HG03354 (cell line): Measurements from ENCODE around the gene CCIN.
"Not testable (repeated sequence)": the region's sequence is repeated elsewhere in the genome, so short reads cannot be mapped to it uniquely, and the experiment has no call there.

Source experiments
- ATAC-seq: cut with Tn5 transposase; IDR thresholded peaks from one replicate; pipeline ENCODE4 v1.9.1; 2021; ENCODE audit warnings: mild to moderate bottlenecking; ENCODE audit not compliant: unreplicated experiment, poor library complexity, severe bottlenecking

Gene CCIN

DNA sequence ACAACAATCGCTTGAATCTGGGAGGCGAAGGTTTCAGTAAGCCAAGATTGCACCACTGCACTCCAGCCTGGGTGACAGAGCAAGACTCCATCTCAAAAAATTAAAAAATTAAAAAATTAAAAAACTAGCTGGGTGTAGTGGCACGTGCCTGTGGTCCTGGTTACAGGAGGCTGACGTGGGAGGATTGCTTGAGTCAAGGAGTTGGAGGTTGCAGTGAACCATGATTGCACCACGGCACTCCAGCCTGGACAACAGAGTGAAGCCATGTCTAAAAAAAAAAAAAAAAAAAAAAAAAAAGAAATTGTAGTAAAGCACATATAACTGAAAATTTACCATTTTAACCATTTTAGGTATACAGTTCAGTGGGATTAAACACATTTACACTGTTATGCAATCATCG lies 13.1 kb upstream of the CCIN start:
- no peak for ATAC-seq

DNA sequence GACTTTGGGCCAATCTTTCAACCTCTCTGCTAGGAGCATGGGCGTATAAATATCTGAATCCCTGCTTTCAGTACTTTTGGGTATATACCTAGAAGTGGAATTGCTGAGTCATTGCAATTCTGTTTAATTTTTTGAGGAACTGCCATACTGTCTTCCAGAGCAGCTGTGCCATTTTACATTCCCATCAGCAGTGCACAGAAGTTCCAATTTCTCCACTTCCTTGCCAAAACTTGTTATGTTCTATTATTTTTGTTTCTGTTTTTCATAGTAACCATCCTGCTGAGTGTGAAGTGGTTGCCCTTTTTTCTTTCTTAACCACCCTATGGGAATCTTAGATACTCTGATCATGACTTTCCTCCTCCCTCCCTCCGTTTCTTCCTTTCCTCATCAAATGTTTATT lies 11.1 kb upstream of the CCIN start:
- no peak for ATAC-seq

DNA sequence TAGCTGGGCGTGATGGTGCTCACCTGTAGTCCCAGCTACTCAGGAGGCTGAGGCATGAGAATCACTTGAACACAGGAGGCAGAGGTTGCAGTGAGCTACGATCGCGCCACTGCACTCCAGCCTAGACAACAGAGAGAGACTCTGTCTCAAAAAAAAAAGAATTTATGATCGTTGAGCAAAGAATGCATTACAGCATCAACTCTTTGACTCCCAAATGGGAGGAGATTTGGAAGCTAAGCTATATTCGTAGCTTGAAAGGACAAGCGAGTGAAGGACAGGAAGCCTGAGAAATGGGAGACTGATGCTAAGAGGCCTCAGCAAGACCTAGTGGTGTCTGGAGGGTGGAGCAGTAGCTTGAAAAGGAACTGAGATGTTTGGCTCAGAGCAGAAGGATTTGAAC lies 10.3 kb upstream of the CCIN start:
- no peak for ATAC-seq

DNA sequence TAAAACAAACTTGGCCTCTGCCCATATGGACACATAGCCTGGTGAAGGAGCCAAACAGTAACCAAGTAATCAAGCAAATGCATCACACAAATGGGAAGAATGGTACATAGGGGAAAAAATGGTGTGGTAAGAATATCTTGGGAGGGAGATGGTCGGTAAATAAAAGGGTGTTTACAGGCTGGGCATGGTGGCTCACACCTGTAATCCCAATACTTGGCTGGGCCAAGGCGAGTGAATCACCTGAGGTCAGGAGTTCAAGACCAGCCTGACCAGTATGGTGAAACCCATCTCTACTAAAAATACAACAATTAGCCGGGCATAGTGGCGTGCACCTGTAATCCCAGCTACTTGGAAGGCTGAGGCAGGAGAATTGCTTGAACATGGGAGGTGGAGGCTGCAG lies 9.7 kb upstream of the CCIN start:
- not testable (repeated sequence) for ATAC-seq

DNA sequence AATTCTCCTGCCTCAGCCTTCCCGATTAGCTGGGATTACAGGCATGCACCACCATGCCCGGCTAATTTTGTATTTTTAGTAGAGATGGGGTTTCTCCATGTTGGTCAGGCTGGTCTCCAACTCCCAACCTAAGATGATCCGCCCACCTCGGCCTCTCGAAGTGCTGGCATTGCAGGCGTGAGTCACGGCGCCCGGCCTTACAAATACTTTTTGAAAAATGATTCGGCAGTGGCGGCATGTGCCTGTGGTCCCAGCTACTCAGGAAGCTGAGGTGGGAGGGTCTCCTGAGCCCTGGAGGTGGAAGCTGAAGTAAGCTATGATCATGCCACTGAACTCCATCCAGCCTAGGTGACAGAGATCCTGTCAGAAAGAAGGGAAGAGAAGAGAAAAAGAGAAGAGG lies 9.1 kb upstream of the CCIN start:
- ATAC-seq = not testable (repeated sequence)

DNA sequence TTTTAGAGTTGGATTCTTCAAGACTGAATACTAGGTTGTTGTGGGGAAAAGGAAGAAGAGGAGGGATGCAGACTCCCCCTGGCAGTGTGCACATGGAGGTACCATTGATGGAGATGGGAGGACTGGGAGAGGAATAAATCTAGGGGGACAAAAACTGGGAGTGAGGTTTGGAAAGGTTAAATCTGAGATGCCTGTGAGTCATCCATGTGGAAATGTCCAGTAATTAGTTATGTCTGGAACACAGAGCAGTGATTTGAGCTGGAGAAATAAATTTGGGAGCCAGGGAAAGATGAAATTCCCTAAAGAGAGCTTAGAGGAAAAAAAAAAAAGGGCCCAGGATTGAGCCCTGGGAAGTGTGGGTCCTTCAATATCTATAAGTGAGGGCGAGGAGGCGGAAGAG lies 8.0 kb upstream of the CCIN start:
- ATAC-seq = no peak

DNA sequence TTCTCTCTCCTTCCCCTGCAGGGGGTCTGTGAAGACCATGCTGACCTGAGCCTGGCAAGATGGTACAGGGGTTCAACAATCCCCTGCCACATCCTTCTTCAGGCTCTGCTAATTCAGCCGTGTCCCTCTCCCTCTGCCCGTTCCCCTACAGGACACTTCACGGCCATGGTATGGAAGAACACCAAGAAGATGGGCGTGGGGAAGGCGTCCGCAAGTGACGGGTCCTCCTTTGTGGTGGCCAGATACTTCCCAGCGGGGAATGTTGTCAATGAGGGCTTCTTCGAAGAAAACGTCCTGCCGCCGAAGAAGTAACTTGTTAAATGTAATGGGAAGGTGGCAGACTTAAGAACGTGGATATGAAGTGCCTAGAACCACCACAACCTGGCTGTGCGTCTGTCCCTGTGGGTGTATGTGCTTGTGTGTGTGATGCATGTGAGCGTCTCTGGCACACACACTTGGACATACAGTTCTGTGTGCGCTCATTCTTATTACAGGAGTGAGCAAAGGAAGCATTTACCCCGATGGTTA lies 6.9 kb upstream of the CCIN start:
- no peak for ATAC-seq

DNA sequence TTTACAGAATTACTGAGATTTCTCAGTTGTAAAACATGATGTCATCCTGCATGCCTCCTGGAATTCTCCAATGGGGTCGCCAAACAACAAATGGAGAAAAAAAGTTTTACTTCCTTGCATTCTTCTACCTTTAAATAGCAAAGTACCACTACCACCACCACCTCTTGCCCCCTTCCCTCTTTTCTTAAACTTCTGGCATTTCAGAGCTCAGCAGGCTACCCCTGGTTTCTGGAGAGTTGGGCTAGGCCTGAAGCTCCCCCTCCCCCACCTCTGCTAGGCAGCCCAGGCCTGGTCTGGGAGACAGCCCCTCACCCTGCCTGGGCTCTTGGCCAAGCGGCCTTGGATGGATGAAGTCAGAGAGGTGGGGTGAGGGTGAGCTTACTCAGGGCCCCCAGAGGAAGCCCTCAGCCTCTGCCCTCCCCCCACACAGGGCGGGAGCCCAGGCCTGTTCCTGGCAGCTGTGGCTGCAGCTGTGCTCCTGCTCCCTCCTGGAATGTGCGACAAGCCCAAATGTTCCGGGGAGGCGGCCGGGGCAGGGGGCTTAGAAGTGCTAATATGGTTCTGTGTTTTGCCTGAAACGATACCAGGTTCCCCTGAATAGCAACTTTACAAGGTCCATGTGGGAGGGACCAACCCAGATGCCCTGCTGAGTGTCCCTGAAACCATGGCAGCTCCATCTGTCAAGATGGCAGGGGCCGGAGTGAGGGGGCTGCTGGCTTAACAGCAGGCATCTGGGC lies 6.0 kb upstream of the CCIN start:
- no peak for ATAC-seq

DNA sequence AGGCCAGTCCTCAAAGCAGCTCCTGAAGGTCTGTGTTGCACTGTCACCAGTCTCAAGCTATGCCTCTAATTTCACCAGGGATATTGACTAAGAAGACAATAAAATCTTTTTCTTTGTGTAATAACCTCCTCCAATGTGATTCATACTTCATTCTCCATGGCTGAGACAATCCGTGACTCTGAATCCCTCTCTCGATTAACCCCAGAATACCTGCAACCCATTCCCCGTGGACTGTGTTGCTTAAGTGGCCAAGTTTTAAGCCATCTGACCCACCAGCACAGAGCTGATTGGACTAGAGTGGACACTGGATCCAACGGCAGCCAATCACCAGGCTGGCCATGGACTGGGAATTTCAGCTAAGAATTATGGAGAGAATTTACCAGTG lies 5.4 kb upstream of the CCIN start:
- ATAC-seq = no peak

DNA sequence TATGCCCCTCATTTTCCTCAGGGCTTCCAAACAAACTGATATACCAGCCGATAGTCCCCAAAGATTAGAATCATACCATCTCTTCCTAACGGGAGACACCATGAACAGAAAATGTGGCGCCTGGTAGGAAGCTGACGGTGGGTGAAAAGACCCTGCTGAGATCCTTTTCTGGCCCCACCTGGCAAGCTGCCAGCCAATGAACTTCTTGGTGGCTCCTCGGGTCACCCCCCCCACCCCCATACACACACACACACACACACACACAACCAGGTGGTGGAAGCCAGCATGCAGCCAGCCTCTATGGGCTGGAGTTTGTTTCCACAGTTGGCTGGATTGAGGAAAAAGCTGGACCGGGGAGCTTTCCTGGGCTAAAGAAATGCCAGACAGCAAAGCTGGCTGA lies 4.8 kb upstream of the CCIN start:
- no peak for ATAC-seq

DNA sequence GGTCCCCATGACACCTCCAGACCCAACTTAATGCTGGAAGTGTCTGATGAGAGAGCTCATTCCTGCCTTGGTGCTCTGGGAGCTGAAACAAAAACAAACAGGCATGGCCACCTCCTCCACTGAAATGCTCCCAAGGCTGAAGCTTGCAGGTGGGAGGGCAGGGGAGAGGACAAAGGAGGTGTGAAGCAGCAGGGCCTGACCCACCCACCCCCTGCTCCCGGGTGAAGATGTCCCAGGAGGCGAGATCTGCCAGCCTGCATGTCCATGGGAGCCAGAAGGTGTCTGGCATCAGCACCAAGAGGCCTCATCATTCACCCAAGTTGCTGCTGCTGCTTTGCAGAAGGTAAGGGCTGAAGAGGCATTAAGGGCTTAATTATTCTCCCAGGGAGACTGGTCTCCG lies 4.2 kb upstream of the CCIN start:
- ATAC-seq = no peak

DNA sequence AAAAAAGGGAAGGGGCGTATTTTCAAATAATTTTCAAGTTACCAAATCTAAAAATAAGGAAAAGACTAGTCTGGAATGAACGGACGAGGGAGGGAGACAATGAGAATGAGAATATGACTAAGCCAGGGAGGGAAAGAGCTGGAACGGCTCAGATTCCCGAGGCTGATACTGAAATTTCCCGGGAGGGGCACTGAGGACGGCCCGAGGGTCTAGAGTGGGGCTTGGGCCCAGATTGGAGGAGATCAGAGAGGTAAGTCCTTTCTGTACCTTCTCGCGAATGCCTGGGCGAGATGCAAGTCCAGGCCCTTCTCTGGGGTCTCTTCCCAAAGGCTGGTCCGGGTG lies 3.4 kb upstream of the CCIN start:
- peak; percentile 10 for ATAC-seq

DNA sequence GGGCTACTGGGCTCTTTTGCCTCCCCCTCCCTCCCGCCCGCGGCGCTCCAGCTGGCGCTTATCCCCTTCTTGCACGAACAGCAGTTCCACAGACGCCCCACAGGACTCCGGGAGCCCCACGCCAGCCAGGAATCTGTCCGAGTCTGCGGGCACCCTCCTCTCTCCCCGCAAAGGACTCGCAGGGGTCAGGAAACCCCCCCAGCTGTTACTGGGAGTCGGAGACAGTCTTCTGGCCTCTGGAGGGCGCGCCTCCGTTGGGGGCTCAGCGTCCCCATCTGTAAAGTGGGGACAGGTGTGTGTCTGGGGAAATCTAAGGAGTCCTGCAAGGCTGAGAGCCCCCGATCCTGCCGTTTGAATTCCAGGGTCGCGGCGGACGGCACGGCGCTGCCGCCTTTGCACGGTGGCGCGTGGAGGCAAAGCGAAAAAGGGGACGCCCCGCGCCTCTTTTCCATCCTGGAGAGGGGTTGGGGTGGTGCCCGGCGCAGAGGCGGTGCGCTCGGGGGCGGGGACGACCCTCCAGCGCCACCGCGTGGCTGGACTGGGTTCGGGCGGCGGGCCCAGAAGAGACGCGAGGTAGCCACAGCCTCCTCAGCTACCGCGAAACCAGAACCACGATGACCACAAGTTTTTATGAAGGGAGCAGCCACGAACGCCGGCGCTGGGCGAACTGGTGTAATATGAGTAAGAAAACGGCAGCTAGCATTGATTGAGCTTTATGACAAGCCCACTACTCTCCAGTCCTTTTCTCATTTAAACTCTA lies 2.8 kb upstream of the CCIN start:
- peak; percentile 94 for ATAC-seq

DNA sequence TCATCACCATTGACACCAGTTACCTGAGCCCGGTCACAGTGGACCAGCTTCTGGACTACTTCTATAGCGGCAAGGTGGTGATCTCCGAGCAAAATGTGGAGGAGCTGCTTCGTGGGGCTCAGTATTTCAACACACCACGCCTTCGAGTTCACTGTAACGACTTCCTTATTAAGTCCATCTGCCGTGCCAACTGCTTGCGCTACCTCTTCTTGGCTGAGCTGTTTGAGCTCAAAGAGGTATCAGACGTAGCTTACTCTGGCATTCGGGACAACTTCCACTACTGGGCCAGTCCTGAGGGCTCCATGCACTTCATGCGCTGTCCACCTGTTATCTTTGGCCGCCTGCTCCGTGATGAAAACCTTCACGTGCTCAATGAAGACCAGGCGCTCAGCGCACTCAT lies 520 bp downstream of the CCIN start:
- no peak for ATAC-seq

DNA sequence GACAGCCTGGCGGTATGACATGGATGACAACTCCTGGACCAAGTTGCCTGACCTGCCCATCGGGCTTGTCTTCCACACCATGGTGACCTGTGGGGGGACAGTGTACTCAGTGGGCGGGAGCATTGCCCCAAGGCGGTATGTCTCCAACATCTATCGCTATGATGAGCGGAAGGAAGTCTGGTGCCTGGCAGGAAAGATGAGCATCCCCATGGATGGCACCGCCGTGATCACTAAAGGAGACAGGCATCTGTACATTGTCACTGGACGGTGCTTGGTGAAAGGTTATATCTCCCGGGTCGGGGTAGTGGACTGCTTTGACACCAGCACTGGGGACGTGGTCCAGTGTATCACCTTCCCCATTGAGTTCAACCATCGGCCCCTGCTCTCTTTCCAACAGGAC lies 1.3 kb downstream of the CCIN start:
- no peak for ATAC-seq

DNA sequence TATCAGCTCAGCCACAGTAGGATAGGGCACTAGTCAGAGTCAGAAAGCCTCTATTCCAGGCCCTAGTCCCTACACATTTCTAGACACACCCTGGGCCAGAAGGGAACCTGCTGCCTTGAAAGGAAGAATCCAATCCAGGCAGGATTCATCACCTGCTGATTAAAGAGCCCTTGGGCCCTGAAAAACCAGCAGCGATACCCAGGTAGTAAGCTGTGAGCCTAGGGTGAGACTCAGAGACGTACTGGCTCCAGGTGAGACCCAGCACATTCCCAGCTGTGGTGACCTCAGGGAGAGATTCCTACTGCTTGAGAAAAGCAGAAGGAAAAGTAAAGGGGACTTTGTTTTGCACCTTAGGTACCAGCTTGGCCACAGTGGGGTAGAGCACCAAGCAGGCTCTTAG lies 4.7 kb downstream of the CCIN start:
- no peak for ATAC-seq

DNA sequence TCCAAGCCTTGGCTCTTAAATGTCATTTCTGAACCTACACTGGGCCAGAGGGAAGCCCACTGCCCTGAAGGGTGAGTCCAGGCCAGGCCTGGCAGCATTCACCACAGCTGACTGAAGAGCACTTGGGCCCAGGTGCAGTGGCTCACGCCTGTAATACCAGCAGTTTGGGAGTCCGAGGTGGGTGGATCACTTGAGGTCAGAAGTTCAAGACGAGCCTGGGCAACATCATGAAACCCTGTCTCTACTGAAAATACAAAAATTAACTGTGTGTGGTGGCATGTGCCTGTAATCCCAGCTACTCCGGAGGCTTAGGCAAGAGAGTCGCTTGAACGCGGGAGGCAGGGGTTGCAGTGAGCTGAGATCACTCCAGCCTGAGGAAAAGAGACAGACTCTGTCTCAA lies 5.1 kb downstream of the CCIN start:
- ATAC-seq = no peak

DNA sequence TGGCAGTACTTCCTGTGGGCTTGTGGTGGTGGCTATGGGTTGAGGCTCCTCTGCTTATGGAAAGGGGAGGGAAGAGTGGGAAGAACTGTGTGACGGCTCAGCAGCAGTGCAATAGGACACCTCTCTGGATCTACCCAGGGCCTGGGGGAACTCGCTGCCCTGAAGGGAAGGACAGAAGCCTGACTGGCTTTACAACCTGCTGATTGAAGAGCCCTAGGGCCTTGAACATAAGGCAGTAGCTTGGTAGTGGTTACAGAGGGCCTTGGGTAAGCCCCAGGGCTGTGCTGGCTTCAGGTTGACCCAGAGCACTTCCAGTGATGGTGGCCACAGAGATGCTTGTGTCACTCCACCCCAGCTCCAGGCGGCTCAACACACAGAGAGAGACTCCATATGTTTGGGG lies 5.5 kb downstream of the CCIN start:
- ATAC-seq = no peak

DNA sequence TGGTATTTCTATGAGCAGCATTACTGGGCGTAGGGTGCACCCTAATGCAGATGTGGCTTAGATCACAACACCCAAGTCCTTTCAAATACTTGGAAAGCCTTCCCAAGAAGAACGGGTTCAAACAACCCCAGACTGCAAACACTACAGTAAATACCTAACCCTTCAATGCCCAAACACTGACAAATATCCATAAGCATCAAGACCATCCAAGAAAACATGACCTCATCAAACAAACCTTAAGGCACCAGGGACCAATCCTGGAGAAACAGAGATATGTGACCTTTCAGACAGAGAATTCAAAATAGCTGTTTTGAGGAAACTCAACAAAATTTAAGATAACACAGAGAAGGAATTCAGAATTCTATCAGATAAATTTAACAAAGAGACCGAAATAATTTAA lies 6.0 kb downstream of the CCIN start:
- ATAC-seq = not testable (repeated sequence)

DNA sequence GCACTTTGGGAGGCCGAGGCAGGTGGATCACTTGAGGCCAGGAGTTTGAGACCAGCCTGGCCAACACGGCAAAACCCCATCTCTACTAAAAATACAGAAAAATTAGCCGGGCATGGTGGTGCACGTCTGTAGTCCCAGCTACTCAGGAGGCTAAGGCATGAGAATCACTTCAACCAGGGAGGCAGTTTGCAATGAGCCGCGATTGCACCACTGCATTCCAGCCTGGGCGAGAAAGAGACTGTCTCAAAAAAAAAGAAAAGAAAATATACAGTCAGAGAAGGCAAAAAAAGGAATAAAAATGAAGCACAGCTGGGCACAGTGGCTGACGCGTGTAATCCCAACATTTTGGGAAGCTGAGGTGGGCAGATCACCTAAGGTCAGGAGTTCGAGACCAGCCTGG lies 7.3 kb downstream of the CCIN start:
- ATAC-seq = not testable (repeated sequence)

DNA sequence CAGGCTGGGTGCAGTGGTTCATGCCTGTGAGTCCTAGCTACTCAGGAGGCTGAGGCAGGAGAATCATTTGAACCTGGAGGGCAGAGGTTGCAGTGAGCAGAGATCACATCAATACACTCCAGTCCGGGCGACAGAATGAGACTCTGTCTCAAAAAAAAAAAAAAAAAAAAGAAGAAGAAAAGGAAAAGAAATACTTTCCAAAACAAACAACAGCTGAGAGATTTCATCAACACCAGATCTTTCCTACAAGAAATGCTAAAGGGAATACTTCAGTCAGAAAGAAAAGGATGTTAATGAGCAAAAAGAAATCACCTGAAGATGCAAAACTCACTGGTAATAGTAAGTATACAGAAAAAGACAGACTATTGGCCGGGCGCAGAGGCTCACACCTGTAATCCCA lies 8.4 kb downstream of the CCIN start:
- no peak for ATAC-seq
